Endothelial cell of umbilical vein (primary cell): ENCODE measurements around the gene LRRN4CL. TPM values are rescaled to one million over a fixed set of nuclear protein-coding genes. Genes with fewer than 3 reads are reported as not detected.

Experiments
- BruUV-seq: library from RNA; stranded (reverse); fragments of 400-500 nt; replicated peaks from 2 replicates; lab custom pipeline; 2021; lab: Mats Ljungman, UMichigan
- CTCF ChIA-PET: fragments of 300-600, 350-600 bp; sonication (Branson Sonifier 250); formaldehyde crosslinking; loops from one replicate; lab custom pipeline; 2021; ENCODE audit warnings: antibody characterized with exemption, inconsistent platforms; lab: Charles Lee
- POLR2A ChIA-PET: fragments of 300-600, 350-600 bp; sonication (Branson Sonifier 250); formaldehyde crosslinking; loops from one replicate; lab custom pipeline; 2021; ENCODE audit warnings: antibody characterized with exemption, inconsistent platforms; lab: Charles Lee
- DNase-seq: peaks from one replicate; pipeline ENCODE4 v3.0.0-alpha.2; 2011; ENCODE audit warnings: low read depth, low spot score
- FAIRE-seq: peaks from 2 replicates; lab custom pipeline; 2011; peaks lifted over from hg19 to GRCh38; lab: Jason Lieb, UNC
- H2AFZ ChIP-seq: 2 replicates; pipeline ENCODE4 v1.6.0; 2012; ENCODE audit warnings: low read depth, low read length, control low read depth, inconsistent platforms
- H3K27ac ChIP-seq: 2 replicates; pipeline ENCODE4 v1.5.1; 2011; ENCODE audit warnings: low read depth, mild to moderate bottlenecking, control low read depth, low read length, moderate library complexity; ENCODE audit not compliant: insufficient read depth
- H3K27me3 ChIP-seq, 2 experiments: 2 replicates each; pipeline versions ENCODE4 v1.6.0 to v1.6.1; 2011; ENCODE audit warnings: low read length in 2 of 2, mixed read lengths in 1 of 2; ENCODE audit not compliant: control insufficient read depth in 2 of 2, insufficient read depth in 2 of 2
- H3K36me3 ChIP-seq, 2 experiments: 2 replicates in 1 of 2; 3 replicates in 1 of 2; pipeline ENCODE4 v1.5.1; 2011; ENCODE audit warnings: low read length in 2 of 2, mild to moderate bottlenecking in 1 of 2, moderate library complexity in 1 of 2; ENCODE audit not compliant: control insufficient read depth in 2 of 2, insufficient read depth in 2 of 2; ENCODE audit errors: extremely low read depth in 1 of 2
- H3K4me1 ChIP-seq: 3 replicates; pipeline ENCODE4 v1.5.1; 2011; ENCODE audit warnings: mild to moderate bottlenecking, low read length; ENCODE audit not compliant: control insufficient read depth, insufficient read depth; ENCODE audit errors: extremely low read depth
- H3K4me2 ChIP-seq: 2 replicates; pipeline ENCODE4 v1.6.1; 2011; ENCODE audit warnings: low read length, control low read depth, mixed read lengths; ENCODE audit not compliant: insufficient read depth
- H3K4me3 ChIP-seq, 3 experiments: fragments of 200-600 bp in 1 of 3; sonication (generic), shearing (Covaris generic) in 1 of 3; replicated peaks in 1 of 3; 2 replicates each; pipeline ENCODE4 v1.5.1; 2011 to 2016; ENCODE audit warnings: control low read depth in 3 of 3, low read length in 3 of 3, mild to moderate bottlenecking in 2 of 3, inconsistent platforms in 1 of 3, low read depth in 1 of 3, moderate library complexity in 1 of 3; ENCODE audit not compliant: insufficient read depth in 1 of 3
- H3K79me2 ChIP-seq: 2 replicates; pipeline ENCODE4 v1.6.0; 2012; ENCODE audit warnings: low read length, inconsistent platforms; ENCODE audit not compliant: control insufficient read depth, insufficient read depth
- H3K9ac ChIP-seq: replicated peaks from 2 replicates; pipeline ENCODE3; 2011; ENCODE audit warnings: low read length, control low read depth; ENCODE audit not compliant: insufficient read depth; ENCODE audit errors: extremely low read depth
- H3K9me1 ChIP-seq: replicated peaks from 3 replicates; pipeline ENCODE4 v1.6.0; 2011; ENCODE audit warnings: mild to moderate bottlenecking, low read length; ENCODE audit not compliant: control insufficient read depth, insufficient read depth; ENCODE audit errors: extremely low read depth
- H3K9me3 ChIP-seq: replicated peaks from 2 replicates; pipeline ENCODE4 v1.5.1; 2012; ENCODE audit warnings: low read length, inconsistent platforms; ENCODE audit not compliant: control insufficient read depth, insufficient read depth
- H4K20me1 ChIP-seq: replicated peaks from 2 replicates; pipeline ENCODE3; 2011; ENCODE audit warnings: mild to moderate bottlenecking, low read length; ENCODE audit not compliant: control insufficient read depth, insufficient read depth; ENCODE audit errors: extremely low read depth
- CTCF ChIP-seq, 2 donors: IDR thresholded peaks; 1 replicate in 1 of 2; 2 replicates in 1 of 2; pipeline ENCODE4 v1.5.1; 2011; ENCODE audit warnings: low read length in 2 of 2, mild to moderate bottlenecking in 2 of 2, moderate library complexity in 2 of 2, control low read depth in 1 of 2, inconsistent platforms in 1 of 2, low read depth in 1 of 2; ENCODE audit not compliant: insufficient read depth in 1 of 2; ENCODE audit errors: extremely low read depth in 1 of 2
- EZH2 ChIP-seq: IDR thresholded peaks from 2 replicates; pipeline ENCODE4 v1.6.1; 2012; ENCODE audit warnings: borderline replicate concordance, low read depth, mild to moderate bottlenecking, moderate library complexity, low read length, inconsistent platforms; ENCODE audit not compliant: severe bottlenecking
- FOS ChIP-seq: IDR thresholded peaks from 2 replicates; pipeline ENCODE4 v1.6.1; 2011; ENCODE audit warnings: mild to moderate bottlenecking, low read length, moderate library complexity, borderline replicate concordance; ENCODE audit not compliant: insufficient read depth
- GATA2 ChIP-seq: IDR thresholded peaks from 2 replicates; pipeline ENCODE4 v1.7.0; 2011; ENCODE audit warnings: low read depth, mild to moderate bottlenecking, moderate library complexity, mixed read lengths, low read length; ENCODE audit not compliant: insufficient read length, insufficient read depth
- JUN ChIP-seq: IDR thresholded peaks from 2 replicates; pipeline ENCODE4 v1.6.1; 2011; ENCODE audit warnings: borderline replicate concordance, low read depth; ENCODE audit not compliant: insufficient read length, insufficient read depth
- MAX ChIP-seq: IDR thresholded peaks from 2 replicates; pipeline ENCODE4 v1.6.1; 2011; ENCODE audit not compliant: insufficient read depth, insufficient read length
- MYC ChIP-seq: IDR thresholded peaks from one replicate; pipeline ENCODE4 v1.6.1; 2011; ENCODE audit warnings: mild to moderate bottlenecking, low read depth, low read length
- POLR2A ChIP-seq: IDR thresholded peaks from 2 replicates; pipeline ENCODE4 v1.6.1; 2012; ENCODE audit warnings: low read depth, mild to moderate bottlenecking, control low read depth, low read length
- POLR2AphosphoS5 ChIP-seq: IDR thresholded peaks from 2 replicates; pipeline ENCODE4 v1.6.1; 2012; ENCODE audit warnings: low read depth, mild to moderate bottlenecking, control low read depth, low read length, moderate library complexity; ENCODE audit not compliant: insufficient read depth
- dilution Hi-C: fragments of 300-500 bp; cut with MboI; formaldehyde crosslinking; loops from one replicate; pipeline ENCODE4 v1.15.0; 2019; ENCODE audit warnings: low sequenced_read_pairs; ENCODE audit not compliant: extremely low pct_ligation_motif_present
- intact Hi-C: fragments of 100-400 bp; cut with micrococcal nuclease; formaldehyde crosslinking; loops from one replicate; pipeline ENCODE4 v1.10.0; 2022
- polyA plus RNA-seq, 4 experiments: library from polyadenylated mRNA; depleted of rRNA in 3 of 4; stranded (reverse) in 3 of 4; unstranded in 1 of 4; fragments of >200 nt; gene quantifications; 2 replicates each; pipeline versions ENCODE4 v1.2.1 to v1.2.3, GENCODE V29; 2011 to 2012; ENCODE audit warnings: missing spikeins in 1 of 4
- total RNA-seq: library from RNA; stranded (reverse); gene quantifications from 2 replicates; pipeline ENCODE4 v1.2.3, GENCODE V29; 2021

LRRN4CL gene
- total and polyA plus RNA-seq, 2 donors (not counting 3 experiments of a cell fraction or from before 2014, with no cell fraction given): 0.20 TPM; not detected in 1

- POLR2A ChIA-PET: interaction anchor here (0.6 to 1.4 kb wide), 2 partner anchors 13 to 156 kb away, joined by 4 to 5 read pairs; no protein-coding TSS in a partner anchor
- intact Hi-C loops: loop anchor here (5.0 kb wide), 1 partner anchor 40 kb away; the partner anchor contains the start of genes BSCL2 and GNG3
- BruUV-seq: no TSS peak
- Histone ChIP-seq H3K27ac (no peak overlapping the region), H3K27me3 (no peaks in the 10 kb centered on the region), H3K9me1 (no peaks in the 10 kb centered on the region), H3K9ac (no peak overlapping the region), H3K79me2 (peaks cover 38% of the 10 kb centered on the region), H3K4me3 (no peak overlapping the region), H2AFZ (no peak overlapping the region), H3K4me1 (peaks cover 20% of the 10 kb centered on the region), H3K4me2 (no peak overlapping the region), H3K9me3 (no peaks in the 10 kb centered on the region), H3K36me3 (peaks cover 0 to 1% of the 10 kb centered on the region in 2 experiments), H4K20me1 (no peaks in the 10 kb centered on the region)
- dilution Hi-C loops: no loop called here
- DNase-seq (no peak), FAIRE-seq (no peak)
- CTCF ChIA-PET: interaction anchor here (0.6 to 2.1 kb wide), 5 partner anchors 9 to 31 kb away, joined by 3 to 9 read pairs (median 4); no protein-coding TSS in a partner anchor
- no peak for TF ChIP-seq GATA2
- no peak for TF ChIP-seq EZH2
- TF ChIP-seq POLR2A: peak; percentile 34
- TF ChIP-seq FOS: no peak
Measured at GRCh38 chr11:62667460-62667859, 21.9 kb downstream of the LRRN4CL start.

- intact Hi-C loops: loop anchor here (5.0 kb wide), 1 partner anchor 41 kb away; the partner anchor contains the start of genes BSCL2 and GNG3
- Histone ChIP-seq H3K4me2 (peak overlapping the region; percentile 83), H3K79me2 (peaks cover 38% of the 10 kb centered on the region), H3K9me1 (no peaks in the 10 kb centered on the region), H4K20me1 (no peaks in the 10 kb centered on the region), H3K9ac (peak overlapping the region; percentile 69), H3K4me3 (peak overlapping the region; percentile 42 to 83 (median 59)), H3K36me3 (peaks cover 0 to 2% of the 10 kb centered on the region in 2 experiments), H3K27me3 (no peaks in the 10 kb centered on the region), H2AFZ (no peak overlapping the region), H3K4me1 (peaks cover 20% of the 10 kb centered on the region), H3K9me3 (no peaks in the 10 kb centered on the region), H3K27ac (no peak overlapping the region)
- dilution Hi-C loops: no loop called here
- DNase-seq (no peak), FAIRE-seq (peak; percentile 28)
- TF ChIP-seq MYC (no peak), JUN (no peak), EZH2 (no peak), MAX (no peak), POLR2A (peak; percentile 52), FOS (no peak), CTCF (IDR thresholded peaks at IDR 0.05; ENCODE audit: extremely low read depth in 1 of 2, insufficient read depth in 1 of 2, low read depth in 1 of 2, low read length in 2 of 2) (no peak), GATA2 (no peak), POLR2AphosphoS5 (peak; percentile 65)
- CTCF ChIA-PET: interaction anchor here (1.2 to 2.4 kb wide), 5 partner anchors 13 to 28 kb away, joined by 3 to 15 read pairs (median 10); partner anchors contain the start of gene INTS5
- BruUV-seq: no TSS peak
- POLR2A ChIA-PET: interaction anchor here (1.4 to 2.2 kb wide), 9 partner anchors 14 to 92 kb away, joined by 5 to 41 read pairs (median 18); partner anchors contain the start of genes EEF1G, GANAB, HNRNPUL2 and MTA2
Measured at GRCh38 chr11:62666259-62666926, 22.9 kb downstream of the LRRN4CL start.
